ENCODE measurements around the gene DNAJB7.
"Not testable (repeated sequence)": the region's sequence is repeated elsewhere in the genome, so short reads cannot be mapped to it uniquely, and the experiment has no call there.

The DNAJB7 gene

GRCh38 chr22:40853961-40854360 lies 8.0 kb downstream of the DNAJB7 start:
- intact Hi-C loops (cut with DNase I), result no loop called here

GRCh38 chr22:40853333-40853732 lies 8.6 kb downstream of the DNAJB7 start:
- intact Hi-C loops (cut with DNase I), result no loop called here
- DNase-seq, result no peak

More at GRCh38 chr22:40853961-40854360, 8.0 kb downstream of the DNAJB7 start:
- no peak for DNase-seq

GRCh38 chr22:40845816-40846215 lies 16.1 kb downstream of the DNAJB7 start:
- DNase-seq; intact Hi-C loops (cut with DNase I): not testable (repeated sequence)

GRCh38 chr22:40844951-40845350 lies 17.0 kb downstream of the DNAJB7 start:
- intact Hi-C loops (cut with DNase I), result no loop called here
- no peak for DNase-seq

- intact Hi-C loops (cut with DNase I), result no loop called here
Measured at GRCh38 chr22:40838486-40838885, 23.4 kb downstream of the DNAJB7 start.

GRCh38 chr22:40834619-40835018 lies 27.3 kb downstream of the DNAJB7 start:
- DNase-seq, result no peak
- intact Hi-C loops (cut with DNase I), result no loop called here

More at GRCh38 chr22:40838486-40838885, 23.4 kb downstream of the DNAJB7 start:
- DNase-seq, result no peak

GRCh38 chr22:40829131-40829530 lies 32.8 kb downstream of the DNAJB7 start:
- intact Hi-C loops (cut with DNase I), result no loop called here
- no peak for DNase-seq

GRCh38 chr22:40826984-40827741 lies 34.8 kb downstream of the DNAJB7 start:
- intact Hi-C loops (cut with DNase I), result no loop called here
- no peak for DNase-seq

- DNase-seq; intact Hi-C loops (cut with DNase I): not testable (repeated sequence)
Measured at GRCh38 chr22:40826292-40826691, 35.6 kb downstream of the DNAJB7 start.

GRCh38 chr22:40823426-40823825 lies 38.5 kb downstream of the DNAJB7 start:
- intact Hi-C loops (cut with DNase I), result no loop called here

GRCh38 chr22:40819599-40820140 lies 42.2 kb downstream of the DNAJB7 start:
- intact Hi-C loops (cut with DNase I), result loop anchor here (2.0 kb wide), 1 partner anchor 37 kb away; the partner anchor contains the start of genes ST13 and XPNPEP3
- no peak for DNase-seq

More at GRCh38 chr22:40823426-40823825, 38.5 kb downstream of the DNAJB7 start:
- no peak for DNase-seq

GRCh38 chr22:40818747-40819598 lies 42.9 kb downstream of the DNAJB7 start, which contains the start of gene SLC25A17:
Gene SLC25A17, minus strand, starts transcription at chr22:40819346. Its CDS starts 98 bp downstream, at chr22:40819248.
- DNase-seq, result peak; percentile 79 to 96 (median 92)
- intact Hi-C loops (cut with DNase I), result loop anchor here (2.0 kb wide), 1 partner anchor 38 kb away; the partner anchor contains the start of genes ST13 and XPNPEP3

GRCh38 chr22:40818192-40818746 lies 43.6 kb downstream of the DNAJB7 start:
- intact Hi-C loops (cut with DNase I), result loop anchor here (2.0 kb wide), 1 partner anchor 39 kb away; the partner anchor contains the start of genes ST13 and XPNPEP3

GRCh38 chr22:40817737-40818136 lies 44.2 kb downstream of the DNAJB7 start:
- no peak for DNase-seq
- intact Hi-C loops (cut with DNase I), result loop anchor here (2.0 kb wide), 1 partner anchor 39 kb away; the partner anchor contains the start of genes ST13 and XPNPEP3

More at GRCh38 chr22:40818192-40818746, 43.6 kb downstream of the DNAJB7 start:
- DNase-seq, result peak in 1 of 42 donors; percentile 1

GRCh38 chr22:40813912-40814315 lies 48.0 kb downstream of the DNAJB7 start:
- no peak for DNase-seq
- intact Hi-C loops (cut with DNase I), result no loop called here
